ENCODE results near the gene ZBTB7C.

ZBTB7C gene

GRCh38 chr18:48206887-48207286 is 202.3 kb downstream of the ZBTB7C start:
- no peak for DNase-seq

GRCh38 chr18:48203961-48204666 is 205.1 kb downstream of the ZBTB7C start:
- DNase-seq: no peak

- DNase-seq: no peak
Observed at GRCh38 chr18:48203288-48203945, 205.8 kb downstream of the ZBTB7C start.

- no peak for DNase-seq
Observed at GRCh38 chr18:48202350-48203260, 206.6 kb downstream of the ZBTB7C start.

- DNase-seq: no peak
Observed at GRCh38 chr18:48202006-48202348, 207.2 kb downstream of the ZBTB7C start.

- no peak for DNase-seq
Observed at GRCh38 chr18:48201337-48202005, 207.7 kb downstream of the ZBTB7C start.

- no peak for DNase-seq
Observed at GRCh38 chr18:48200631-48201336, 208.4 kb downstream of the ZBTB7C start.

- DNase-seq: no peak
Observed at GRCh38 chr18:48199399-48199798, 209.8 kb downstream of the ZBTB7C start.

GRCh38 chr18:48197819-48198218 is 211.4 kb downstream of the ZBTB7C start:
- no peak for DNase-seq

- DNase-seq: peak; percentile 40
Observed at GRCh38 chr18:48195787-48196186, 213.4 kb downstream of the ZBTB7C start.

- DNase-seq: peak; percentile 26
Observed at GRCh38 chr18:48194591-48195181, 214.5 kb downstream of the ZBTB7C start.

- no peak for DNase-seq
Observed at GRCh38 chr18:48193521-48194492, 215.4 kb downstream of the ZBTB7C start.

- DNase-seq: no peak
Observed at GRCh38 chr18:48192542-48192941, 216.6 kb downstream of the ZBTB7C start.

- no peak for DNase-seq
Observed at GRCh38 chr18:48191494-48191893, 217.7 kb downstream of the ZBTB7C start.

- no peak for DNase-seq
Observed at GRCh38 chr18:48190994-48191393, 218.2 kb downstream of the ZBTB7C start.

- no peak for DNase-seq
Observed at GRCh38 chr18:48188609-48189008, 220.6 kb downstream of the ZBTB7C start.

GRCh38 chr18:48186861-48187260 is 222.3 kb downstream of the ZBTB7C start:
- DNase-seq: no peak

GRCh38 chr18:48186131-48186766 is 222.9 kb downstream of the ZBTB7C start:
- no peak for DNase-seq

- DNase-seq: no peak
Observed at GRCh38 chr18:48184118-48184517, 225.1 kb downstream of the ZBTB7C start.

GRCh38 chr18:48183613-48184012 is 225.6 kb downstream of the ZBTB7C start:
- no peak for DNase-seq
